HG03139 (cell line): ENCODE data around the gene ITPR3.

Experiments used
- ATAC-seq: cut with Tn5 transposase; IDR thresholded peaks from one replicate; pipeline ENCODE4 v1.9.1; 2021; ENCODE audit not compliant: unreplicated experiment

The ITPR3 gene

DNA sequence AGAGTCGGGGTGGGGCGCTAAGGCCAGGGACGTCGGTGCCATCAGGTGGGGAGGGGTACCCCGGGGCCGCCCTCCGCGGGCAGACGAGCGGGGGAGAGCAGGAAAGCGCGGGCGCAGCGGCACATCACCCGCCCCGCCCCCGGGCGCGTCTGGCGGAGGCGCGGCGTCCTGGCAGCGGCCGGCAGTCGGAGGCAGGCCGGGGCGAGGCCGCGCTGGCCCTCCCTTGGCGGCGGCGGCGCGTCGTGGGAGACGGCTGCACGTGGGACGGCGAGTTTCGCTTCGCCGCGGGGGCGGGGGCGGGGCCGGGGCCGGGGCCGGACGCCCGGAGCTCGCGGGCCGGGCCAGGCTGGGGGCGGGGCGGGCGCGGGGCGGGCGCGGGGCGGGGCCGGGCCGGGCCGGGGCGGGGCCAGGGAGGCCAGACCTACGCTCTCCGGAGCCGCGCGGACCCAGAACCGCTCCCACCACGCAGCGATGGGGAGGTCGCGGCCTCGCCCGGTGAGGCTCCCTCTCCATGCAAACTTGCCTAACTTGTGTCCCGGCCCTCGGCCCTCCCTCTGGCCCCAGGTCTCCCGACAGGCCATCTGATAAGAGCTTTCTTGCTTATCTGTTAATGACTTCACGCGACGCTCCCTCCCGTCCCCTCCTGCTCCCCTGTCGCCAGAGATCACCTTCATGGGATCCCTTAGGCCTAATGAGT is 12.5 kb downstream of the ITPR3 start:
- no peak for ATAC-seq

DNA sequence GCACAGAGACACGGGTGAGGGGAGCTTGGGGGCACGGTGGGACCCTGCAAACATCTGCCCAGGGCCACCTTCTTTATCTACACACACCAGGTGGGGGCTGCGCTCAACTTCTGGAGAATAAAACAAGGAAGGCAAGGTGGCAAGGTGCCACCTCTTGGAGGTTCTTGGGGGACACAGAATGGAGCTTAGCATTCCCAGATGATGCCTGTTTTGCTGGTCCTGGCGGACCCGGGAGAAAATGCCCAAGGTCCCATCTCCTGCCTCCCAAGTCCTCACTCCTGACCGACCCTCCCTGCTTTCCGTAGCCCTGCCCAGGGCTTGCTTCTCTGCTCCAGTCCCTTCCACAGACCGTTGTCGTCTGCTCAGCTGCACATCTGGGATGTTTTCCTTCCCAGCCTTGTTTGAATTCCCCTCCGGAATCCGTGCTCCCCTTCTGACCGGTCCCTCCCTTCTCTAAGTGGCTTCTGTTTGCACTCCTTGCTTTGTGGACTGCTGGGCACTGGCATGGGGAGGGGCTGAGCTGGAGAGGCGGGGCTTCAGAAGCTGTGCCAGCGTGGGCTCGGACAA is 13.1 kb downstream of the ITPR3 start:
- ATAC-seq: no peak

DNA sequence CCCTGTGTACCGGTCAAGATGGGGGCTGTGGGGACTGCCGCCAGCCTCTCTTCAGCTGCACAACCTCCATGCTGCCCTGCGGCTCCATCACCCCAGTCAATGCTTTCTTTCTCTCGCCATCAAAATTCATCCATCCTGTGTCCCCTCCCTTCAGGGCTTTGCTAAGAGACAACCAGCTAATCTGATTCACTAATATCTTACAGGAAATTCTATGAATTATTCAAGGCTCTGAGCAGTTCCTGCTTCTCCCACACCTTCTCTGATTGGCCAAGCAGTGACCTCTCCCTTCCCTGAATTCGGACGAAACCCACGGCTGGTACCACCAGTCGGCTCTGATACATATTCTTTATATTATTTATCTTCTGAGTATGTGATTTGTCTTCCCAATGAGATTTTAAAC is 13.8 kb downstream of the ITPR3 start:
- no peak for ATAC-seq

DNA sequence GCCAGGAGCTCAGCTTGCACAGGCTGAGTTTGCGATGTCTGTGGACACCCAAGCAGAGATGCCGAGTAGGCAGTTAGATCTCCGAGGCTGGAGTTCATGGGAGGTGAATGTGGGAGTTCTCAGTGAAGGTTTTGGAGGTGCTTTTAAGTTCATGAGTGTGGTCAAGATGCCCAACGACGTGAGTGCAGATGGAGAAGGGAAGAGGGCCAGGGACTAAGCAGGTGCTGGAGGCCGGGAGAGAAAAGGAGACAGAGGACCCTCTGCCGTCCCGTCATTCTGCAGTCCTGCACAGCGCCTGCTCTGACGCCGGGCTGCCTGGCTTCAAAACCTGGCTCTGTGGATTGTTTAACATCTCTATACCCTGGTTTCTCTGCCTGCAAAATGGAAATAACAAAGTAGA is 15.5 kb downstream of the ITPR3 start:
- ATAC-seq: no peak

DNA sequence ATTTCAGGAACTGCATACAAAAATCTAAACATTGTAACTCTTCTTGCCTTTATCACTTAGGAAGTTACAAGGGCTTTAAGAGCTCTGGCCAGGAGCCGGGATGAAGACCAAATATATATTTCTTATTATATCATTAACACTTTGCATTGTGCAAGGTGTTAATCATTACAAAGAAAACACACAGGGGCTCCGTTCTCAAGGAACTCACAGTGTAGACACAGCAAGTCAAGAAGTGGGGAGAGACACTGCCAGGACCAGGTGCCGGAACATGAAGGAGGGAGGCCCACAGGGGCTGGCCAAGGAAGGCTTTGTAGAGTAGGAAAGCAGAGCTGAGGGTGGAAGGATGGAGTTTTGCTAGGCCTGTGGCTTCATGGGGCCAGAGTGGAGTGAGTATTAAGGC is 17.4 kb downstream of the ITPR3 start:
- ATAC-seq: no peak

DNA sequence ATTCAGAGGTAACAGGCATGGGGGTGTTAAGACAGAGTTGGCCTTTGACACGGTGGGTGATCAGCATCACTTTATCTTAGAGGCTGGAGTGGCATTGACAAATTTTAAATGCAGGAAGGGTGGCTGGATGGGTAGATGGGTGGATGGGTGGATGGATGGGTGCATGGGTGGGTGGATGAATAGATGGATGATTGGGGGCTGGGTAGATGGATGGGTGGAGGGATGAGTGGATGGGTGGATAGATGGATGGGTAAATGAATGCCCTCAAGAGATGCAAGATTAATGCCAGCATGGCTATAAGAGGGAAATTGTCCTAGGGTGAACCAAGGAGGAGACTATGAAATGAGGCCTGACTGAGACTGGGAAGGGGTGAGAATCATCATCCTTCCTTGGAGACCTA is 18.4 kb downstream of the ITPR3 start:
- ATAC-seq: no peak

DNA sequence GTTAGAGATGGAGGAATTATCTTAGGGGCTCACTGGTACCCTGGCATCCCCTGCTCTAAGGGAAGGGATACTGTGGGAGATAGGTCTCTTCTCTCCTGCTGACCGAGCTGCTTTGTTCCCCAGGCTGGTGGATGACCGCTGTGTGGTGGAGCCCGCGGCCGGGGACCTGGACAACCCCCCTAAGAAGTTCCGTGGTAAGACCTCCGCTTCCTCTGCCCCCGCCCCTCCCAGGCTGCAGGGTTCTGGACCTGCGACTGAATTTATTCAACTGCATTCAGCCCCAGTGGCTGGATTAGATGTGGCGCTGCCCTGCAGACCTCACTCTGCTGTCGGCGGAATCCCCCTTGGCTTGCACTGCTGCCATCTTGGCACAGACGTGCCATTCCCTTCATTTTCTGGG is 19.2 kb downstream of the ITPR3 start:
- no peak for ATAC-seq

DNA sequence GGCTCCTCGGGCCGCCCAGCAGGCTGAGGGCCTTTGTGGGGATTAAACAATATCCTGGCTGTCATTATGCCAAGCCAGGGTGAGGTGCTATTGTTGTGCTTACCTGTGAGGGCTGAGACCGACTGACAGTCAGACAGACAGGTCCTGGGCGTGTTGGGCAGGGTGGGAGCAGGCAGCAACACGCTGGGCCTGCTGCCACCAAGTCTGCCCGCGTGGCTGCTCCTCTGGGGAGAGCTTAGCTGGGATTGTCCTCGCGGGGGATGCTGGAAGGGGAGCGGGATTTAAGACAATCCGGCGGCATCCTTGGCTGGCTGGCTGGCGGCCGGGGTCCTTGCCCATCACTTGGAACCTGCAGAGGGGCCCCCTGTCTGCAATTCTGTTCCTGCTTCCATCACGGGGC is 20.0 kb downstream of the ITPR3 start:
- no peak for ATAC-seq

DNA sequence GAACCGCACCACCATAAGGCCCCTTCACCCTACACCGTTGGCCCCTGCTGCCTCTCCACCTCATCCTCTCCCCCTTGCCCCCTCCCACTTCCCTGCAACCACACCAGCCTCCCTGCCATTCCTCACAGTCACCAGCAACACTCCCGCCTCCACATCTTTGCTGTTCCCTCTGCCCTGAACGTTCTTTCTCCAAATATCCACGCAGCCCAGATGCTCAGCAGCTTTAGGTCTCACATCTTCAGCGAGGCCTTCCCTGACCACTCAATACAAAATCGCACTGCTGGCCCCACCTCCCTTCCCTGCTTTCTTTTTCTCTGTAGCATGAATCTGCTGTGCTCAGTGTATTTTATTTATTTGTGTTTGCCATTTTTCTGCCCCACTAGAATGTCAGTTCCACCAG is 20.5 kb downstream of the ITPR3 start:
- no peak for ATAC-seq

DNA sequence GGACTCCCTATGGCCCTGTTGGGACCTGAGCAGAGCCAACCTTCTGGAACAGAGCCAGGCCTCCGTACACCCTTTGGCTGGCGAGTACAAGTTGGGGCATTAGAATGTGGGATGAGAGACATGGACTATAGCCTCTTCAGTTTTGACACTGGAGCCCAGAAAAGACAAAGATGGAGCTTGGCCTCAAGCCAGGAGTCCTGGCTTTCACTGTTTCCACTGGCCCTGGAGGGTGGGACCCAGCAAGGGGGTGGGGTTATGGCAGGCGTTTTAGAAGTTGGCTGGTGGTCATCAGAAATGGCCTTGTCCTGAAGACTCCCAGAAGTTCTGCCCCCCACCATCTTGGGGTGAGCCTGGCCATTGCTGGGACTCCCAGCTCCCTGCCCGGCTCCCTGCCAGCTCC is 21.8 kb downstream of the ITPR3 start:
- ATAC-seq: no peak

DNA sequence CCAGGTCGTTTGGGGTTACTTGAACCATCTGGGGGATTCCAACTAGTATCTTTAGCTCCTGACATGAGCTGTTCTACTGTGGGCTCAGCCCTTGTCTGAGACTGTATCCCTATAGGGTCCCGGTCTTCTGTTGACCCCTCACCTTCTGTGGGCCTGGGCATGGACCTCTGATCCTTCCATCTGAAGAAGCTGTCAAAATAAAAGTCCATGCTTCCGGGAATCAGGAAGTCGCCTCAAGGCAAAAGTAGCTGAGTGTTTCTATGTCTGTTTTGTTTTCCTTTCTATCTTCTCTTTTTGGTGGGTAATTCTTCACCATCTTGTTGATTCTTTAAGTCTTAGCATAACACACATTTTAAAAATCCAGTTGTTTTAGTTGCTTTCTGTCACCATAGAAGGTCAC is 30.3 kb downstream of the ITPR3 start:
- ATAC-seq: no peak

DNA sequence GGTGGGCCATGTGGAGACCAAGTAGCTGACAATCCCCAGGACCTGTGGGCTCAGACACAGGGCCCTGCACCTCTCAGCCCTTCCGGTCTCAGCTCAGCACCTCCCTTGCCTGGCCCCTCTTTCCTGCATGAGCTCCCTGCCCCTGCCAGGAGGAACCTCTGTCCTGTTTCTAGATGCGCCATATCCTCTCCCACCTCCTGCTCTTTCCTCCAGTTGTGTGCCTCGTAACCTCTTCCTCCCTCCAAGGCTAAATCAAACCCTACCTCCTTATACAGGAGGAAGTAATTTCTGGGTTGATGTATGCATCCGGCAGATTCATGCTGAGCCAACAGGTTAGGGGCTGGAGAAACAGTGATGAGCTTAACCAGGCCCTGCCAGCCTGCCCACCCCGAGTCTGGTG is 30.9 kb downstream of the ITPR3 start:
- ATAC-seq: no peak

DNA sequence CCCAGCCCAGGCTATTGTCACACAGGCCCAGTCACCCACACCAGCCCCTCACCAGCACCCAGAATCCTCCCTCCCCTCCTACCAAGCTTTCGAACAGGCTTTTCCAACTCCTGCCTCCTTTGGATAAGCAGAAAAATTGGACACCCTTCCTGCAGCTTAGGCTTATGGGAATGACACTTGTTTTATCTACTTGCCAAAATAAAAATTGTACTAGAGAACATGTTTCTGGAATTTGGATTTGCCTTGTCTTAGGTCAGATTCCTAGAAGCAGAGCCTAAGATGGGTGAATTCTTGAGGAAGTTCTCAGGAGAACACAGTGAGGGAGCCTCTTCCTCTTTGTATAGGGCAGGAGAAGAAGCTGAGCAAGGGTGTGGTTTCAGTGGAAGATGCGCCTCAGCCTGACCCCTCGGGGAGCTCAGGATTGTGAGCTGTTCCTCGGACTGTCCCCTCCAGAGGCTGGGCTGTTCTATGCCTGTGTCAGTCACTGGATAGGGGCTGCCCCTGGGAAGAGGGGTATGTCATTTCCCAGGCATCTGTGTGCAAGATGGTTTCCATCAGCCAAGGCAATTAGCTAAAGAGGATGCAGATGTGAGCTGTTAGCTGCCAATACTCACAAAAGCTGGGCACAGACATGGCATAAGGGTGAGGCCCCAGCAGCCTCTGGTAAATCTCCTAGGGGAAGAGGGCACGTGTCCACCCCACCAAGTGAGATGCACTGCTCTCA is 33.9 kb downstream of the ITPR3 start:
- ATAC-seq: no peak

DNA sequence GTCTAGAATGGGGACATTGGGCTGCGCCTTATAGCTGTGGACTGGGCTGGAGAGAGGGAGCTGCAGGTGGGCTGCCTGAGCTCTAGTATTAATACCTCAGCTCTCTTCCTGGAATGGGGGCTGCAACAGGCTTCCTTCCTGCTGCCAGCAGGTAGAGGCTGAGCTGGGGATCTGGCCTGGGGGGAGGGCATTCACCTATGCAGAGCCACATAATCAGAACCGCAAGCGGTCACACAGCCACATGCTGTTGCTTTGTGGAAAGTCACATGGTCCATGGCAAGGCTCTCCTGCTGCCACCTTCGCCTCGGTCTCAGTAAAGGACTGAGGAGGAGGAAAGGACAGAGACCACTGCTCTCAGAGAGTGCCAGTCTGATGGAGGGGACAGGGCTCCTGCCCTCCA is 35.7 kb downstream of the ITPR3 start:
- no peak for ATAC-seq

DNA sequence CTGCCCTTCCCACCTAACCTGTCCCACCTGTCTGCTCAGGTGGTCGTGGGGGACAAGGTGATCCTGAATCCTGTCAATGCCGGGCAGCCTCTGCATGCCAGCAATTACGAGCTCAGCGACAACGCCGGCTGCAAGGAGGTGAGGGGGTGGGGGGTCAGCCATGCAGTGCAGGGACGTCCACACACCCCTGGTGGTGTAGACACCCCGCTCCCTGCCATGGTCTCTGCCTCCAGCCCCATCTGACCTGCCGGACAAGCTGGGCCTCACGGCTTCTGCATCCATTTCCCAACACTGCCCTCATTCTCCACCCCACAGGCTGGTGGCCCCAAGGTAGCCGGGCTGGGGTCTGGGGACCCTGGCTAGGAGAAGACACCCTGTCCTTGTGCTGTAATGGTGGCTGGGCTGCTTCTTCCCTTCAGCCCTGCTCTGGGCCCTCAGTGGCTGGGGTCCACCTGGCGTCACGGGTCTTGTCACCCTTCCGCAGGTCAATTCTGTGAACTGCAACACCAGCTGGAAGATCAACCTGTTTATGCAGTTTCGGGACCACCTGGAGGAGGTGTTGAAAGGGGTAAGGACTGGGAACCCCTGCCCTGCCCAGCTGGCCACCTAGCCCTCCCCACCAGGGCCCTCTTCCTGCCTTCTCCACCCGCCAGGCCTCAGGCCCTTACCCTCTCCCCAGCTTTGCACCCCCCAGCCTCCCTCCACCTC is 38.0 kb downstream of the ITPR3 start:
- no peak for ATAC-seq

DNA sequence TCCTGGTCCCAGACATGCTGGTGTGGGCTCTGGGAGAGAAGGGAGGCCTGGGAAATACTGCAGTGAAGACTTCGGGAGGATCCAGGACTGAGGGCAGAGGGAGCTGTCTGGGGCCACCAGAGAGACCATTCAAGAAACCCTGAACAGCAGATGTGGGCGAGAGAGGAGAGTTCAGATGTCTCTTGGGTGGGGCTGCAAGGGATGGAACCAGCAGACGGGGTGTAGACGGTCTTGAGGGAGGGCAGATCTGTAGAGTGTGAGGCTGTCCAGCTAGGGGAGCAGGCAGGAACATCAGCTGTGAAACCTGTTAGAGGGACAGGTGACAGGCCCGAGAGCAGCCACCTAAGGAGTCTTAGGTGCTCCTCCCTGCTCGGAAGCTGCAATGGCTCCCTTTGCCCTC is 38.9 kb downstream of the ITPR3 start:
- ATAC-seq: no peak

DNA sequence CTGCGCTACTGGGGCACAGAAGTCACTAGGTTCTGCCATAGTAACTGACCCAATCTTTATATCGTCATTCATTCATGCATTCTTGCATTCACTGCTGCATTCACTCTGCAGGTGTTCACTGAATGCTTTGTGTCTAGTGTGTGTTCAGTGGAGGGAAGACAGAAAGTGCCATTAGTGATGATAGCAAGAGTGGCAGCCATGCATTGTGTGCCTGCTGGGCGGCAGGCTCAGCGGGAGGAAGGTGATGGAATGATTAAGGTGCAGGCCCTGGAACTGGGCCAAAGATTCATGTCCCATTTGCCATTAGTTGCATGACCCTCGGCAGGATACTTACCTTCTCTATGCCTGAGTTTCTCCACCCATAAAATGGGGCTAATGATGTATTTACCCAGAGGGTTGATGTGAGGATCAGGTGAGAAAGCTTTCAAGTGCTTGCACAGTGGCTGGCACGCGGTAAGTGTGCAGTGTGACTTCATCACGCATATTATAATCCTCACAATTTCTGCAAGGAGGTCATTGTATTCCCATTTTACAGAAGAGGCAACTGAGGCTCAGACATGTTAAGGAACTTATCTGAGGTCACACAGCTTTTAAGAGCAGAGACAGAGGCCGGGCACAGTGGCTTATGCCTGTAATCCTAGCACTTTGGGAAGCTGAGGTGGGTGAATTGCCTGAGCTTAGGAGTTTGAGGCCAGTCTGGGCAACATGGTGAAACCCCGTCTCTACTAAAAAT is 40.1 kb downstream of the ITPR3 start:
- no peak for ATAC-seq

DNA sequence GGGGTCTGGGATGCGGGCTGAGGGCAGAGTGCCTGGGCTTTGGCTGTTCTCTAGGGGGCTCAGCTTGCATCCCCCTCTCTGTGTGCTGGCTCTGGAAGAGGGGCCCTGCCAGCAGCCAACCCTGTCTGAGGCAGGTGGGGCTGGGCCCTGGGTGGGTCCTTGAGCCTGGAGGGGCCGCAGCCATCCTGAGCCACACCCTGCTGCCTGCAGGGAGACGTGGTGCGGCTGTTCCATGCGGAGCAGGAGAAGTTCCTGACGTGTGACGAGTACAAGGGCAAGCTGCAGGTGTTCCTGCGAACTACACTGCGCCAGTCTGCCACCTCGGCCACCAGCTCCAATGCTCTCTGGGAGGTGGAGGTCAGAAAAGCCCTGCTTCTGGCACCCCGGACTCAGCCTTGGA is 41.2 kb downstream of the ITPR3 start:
- no peak for ATAC-seq

DNA sequence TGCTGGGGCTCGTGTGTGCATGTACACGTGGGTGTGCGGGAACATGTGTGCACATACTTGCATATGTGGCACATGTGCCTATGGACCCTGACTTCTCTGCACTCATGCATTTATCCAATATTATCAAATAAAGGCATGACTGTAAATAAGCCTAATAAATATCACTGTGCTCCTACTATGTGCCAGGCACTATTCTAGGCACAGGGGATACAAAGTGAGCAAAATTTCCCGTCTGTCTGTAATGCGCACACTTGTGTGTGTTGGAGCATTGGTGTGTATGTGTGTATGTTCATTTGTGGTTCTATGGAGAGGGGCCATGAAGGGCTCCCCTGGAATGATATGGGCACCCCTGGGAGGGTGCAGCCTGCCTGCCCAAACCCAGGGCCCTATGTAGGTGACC is 41.9 kb downstream of the ITPR3 start:
- no peak for ATAC-seq

DNA sequence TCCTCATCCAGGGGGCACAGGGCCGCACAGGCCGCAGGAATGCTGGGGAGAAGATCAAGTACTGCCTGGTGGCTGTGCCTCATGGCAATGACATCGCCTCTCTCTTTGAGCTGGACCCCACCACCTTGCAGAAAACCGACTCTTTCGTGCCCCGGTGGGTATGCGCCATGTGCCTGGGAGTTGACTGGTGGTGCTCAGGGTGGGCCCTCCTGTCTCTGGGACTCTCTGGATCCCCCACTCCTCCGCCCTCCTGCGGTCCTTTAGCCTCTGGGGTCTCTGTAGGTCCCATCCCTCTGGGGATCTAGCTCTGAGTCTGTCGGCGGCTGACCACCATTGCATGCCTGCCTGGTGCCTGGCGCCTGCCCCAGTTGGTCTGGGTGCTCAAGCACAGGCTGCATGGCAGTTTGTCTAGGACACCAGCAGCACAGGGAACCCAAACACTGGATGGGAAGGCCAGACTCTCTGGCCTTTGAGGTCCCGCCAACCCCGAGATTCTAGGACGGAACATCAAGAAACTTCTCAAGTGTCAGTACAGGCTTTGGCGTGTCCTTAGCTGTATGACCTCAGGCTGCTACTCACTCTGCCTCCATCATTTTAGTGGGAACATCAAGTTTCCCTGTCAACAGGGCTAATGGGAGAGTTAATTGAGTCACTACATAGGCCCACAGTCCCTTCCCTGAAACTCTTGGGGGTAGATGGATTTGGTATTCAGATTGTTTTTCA is 42.8 kb downstream of the ITPR3 start:
- ATAC-seq: no peak
